Mammary epithelial cell (primary cell): ENCODE data around the gene ZNRF4.

Experiments
- CTCF ChIP-seq, 2 donors: IDR thresholded peaks in 1 of 2; conservative IDR thresholded peaks in 1 of 2; 2 replicates each; pipeline ENCODE4 v1.5.1; 2011 to 2012; ENCODE audit warnings: inconsistent platforms in 2 of 2, low read length in 2 of 2, mild to moderate bottlenecking in 2 of 2, control low read depth in 1 of 2, low read depth in 1 of 2; ENCODE audit not compliant: insufficient read depth in 1 of 2; ENCODE audit errors: extremely low read depth in 1 of 2
- EZH2 ChIP-seq: IDR thresholded peaks from 2 replicates; pipeline ENCODE4 v1.6.1; 2012; ENCODE audit warnings: low read length, inconsistent platforms, borderline replicate concordance

- TF ChIP-seq CTCF (conservative IDR thresholded peaks at IDR 0.05 in 1 of 2, IDR thresholded peaks at IDR 0.05 in 1 of 2; ENCODE audit: extremely low read depth in 1 of 2, insufficient read depth in 1 of 2, low read depth in 1 of 2, low read length in 2 of 2) (no peak), EZH2 (no peak)
Observed at GRCh38 chr19:5424192-5424973, 30.8 kb upstream of the ZNRF4 start.
